Gastroesophageal sphincter (tissue), 4 donors: ENCODE results near the gene KRT32. TPM values are rescaled to one million over a fixed set of nuclear protein-coding genes. Genes with fewer than 3 reads are reported as not detected.

Experiments used
- ATAC-seq: fragments of 150-250 bp; one replicate; pipeline ENCODE4 v1.9.1; 2016; ENCODE audit warnings: mild to moderate bottlenecking, moderate library complexity
- H3K27ac ChIP-seq, 4 donors: fragments of 200-600 bp; sonication (generic) in 3 of 4; 1 replicate in 3 of 4; 2 replicates in 1 of 4; pipeline ENCODE4 v1.5.1; 2016 to 2019
- H3K27me3 ChIP-seq: fragments of 200-600 bp; sonication (generic); one replicate; pipeline ENCODE4 v1.5.1; 2019
- H3K36me3 ChIP-seq, 2 donors: fragments of 200-600 bp; sonication (generic); one replicate each; pipeline ENCODE4 v1.5.1; 2019; ENCODE audit warnings: control low read depth in 1 of 2
- H3K4me1 ChIP-seq, 3 donors: fragments of 200-600 bp; sonication (generic); 1 replicate in 2 of 3; 2 replicates in 1 of 3; pipeline ENCODE4 v1.5.1; 2016 to 2019; ENCODE audit warnings: control low read depth in 2 of 3
- H3K4me3 ChIP-seq, 2 donors: fragments of 200-600 bp; sonication (generic); one replicate each; pipeline ENCODE4 v1.5.1; 2019; ENCODE audit warnings: mild to moderate bottlenecking in 1 of 2, moderate library complexity in 1 of 2
- H3K9me3 ChIP-seq, 3 donors: fragments of 200-600 bp; sonication (generic); one replicate each; pipeline ENCODE4 v1.5.1; 2017 to 2019; ENCODE audit warnings: control low read depth in 2 of 3
- EP300 ChIP-seq: sonication (generic); formaldehyde crosslinking; IDR thresholded peaks from one replicate; pipeline ENCODE4 v1.6.1; 2017; ENCODE audit warnings: antibody characterized with exemption, mild to moderate bottlenecking
- POLR2A ChIP-seq, 2 donors: fragments of 450-650 bp; IDR thresholded peaks; one replicate each; pipeline ENCODE4 v1.6.1; 2017; ENCODE audit warnings: antibody characterized with exemption in 2 of 2, mild to moderate bottlenecking in 2 of 2, moderate library complexity in 1 of 2
- POLR2AphosphoS5 ChIP-seq: sonication (generic); formaldehyde crosslinking; IDR thresholded peaks from one replicate; pipeline ENCODE4 v1.6.1; 2017; ENCODE audit warnings: antibody characterized with exemption
- WGBS, 2 donors: methylation state at CpG; one replicate each; pipeline ENCODE4 v1.1.5; 2018; ENCODE audit warnings: low coverage in 1 of 2; 5-methylcytosine and 5-hydroxymethylcytosine counted together
- total RNA-seq, 4 donors: library from RNA; depleted of rRNA; stranded (reverse); fragments of >200 nt; gene quantifications; one replicate each; pipeline ENCODE4 v1.1.0, GENCODE V29; 2016
- TF ChIP-seq, protein P1 (sequence below), 4 experiments: fragments of 200-600 bp in 2 of 4; fragments of 450-650 bp in 2 of 4; sonication (generic) in 1 of 4; IDR thresholded peaks; one replicate each; pipeline ENCODE4 v1.5.1; 2017 to 2019; ENCODE audit warnings: antibody characterized with exemption in 4 of 4, mild to moderate bottlenecking in 2 of 4, moderate library complexity in 2 of 4

Gene KRT32
- total RNA-seq, 4 donors from 2014 or later: 0.13 TPM; not detected in 3

- 86% methylated on average over 3 of the region's 6 CpGs; no CpG with 5 or more reads in 1 of the 2 donors for WGBS, 2 donors
- Histone ChIP-seq H3K4me3 (no peak overlapping the region), H3K36me3 (no peaks in the 10 kb centered on the region), H3K9me3 (peaks cover 0 to 14% (median 0%) of the 10 kb centered on the region in 3 donors), H3K27ac (no peak overlapping the region), H3K4me1 (no peaks in the 10 kb centered on the region), H3K27me3 (peaks cover 17% of the 10 kb centered on the region)
- TF ChIP-seq POLR2A (IDR thresholded peaks at IDR 0.05) (no peak), POLR2AphosphoS5 (no peak), EP300 (no peak)
- TF ChIP-seq, protein P1, sequence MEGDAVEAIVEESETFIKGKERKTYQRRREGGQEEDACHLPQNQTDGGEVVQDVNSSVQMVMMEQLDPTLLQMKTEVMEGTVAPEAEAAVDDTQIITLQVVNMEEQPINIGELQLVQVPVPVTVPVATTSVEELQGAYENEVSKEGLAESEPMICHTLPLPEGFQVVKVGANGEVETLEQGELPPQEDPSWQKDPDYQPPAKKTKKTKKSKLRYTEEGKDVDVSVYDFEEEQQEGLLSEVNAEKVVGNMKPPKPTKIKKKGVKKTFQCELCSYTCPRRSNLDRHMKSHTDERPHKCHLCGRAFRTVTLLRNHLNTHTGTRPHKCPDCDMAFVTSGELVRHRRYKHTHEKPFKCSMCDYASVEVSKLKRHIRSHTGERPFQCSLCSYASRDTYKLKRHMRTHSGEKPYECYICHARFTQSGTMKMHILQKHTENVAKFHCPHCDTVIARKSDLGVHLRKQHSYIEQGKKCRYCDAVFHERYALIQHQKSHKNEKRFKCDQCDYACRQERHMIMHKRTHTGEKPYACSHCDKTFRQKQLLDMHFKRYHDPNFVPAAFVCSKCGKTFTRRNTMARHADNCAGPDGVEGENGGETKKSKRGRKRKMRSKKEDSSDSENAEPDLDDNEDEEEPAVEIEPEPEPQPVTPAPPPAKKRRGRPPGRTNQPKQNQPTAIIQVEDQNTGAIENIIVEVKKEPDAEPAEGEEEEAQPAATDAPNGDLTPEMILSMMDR (IDR thresholded peaks at IDR 0.05): no peak
- ATAC-seq: no peak
These were observed 18.2 kb downstream of the KRT32 start for GRCh38 chr17:41449008-41449407.

- Histone ChIP-seq H3K36me3 (no peaks in the 10 kb centered on the region), H3K27ac (no peak overlapping the region), H3K4me3 (no peak overlapping the region), H3K9me3 (peaks cover 0 to 14% (median 0%) of the 10 kb centered on the region in 3 donors), H3K27me3 (peaks cover 17% of the 10 kb centered on the region), H3K4me1 (no peaks in the 10 kb centered on the region)
- ATAC-seq: no peak
- TF ChIP-seq, protein P1 (IDR thresholded peaks at IDR 0.05): no peak
- TF ChIP-seq EP300 (no peak), POLR2A (IDR thresholded peaks at IDR 0.05) (no peak), POLR2AphosphoS5 (no peak)
- 70% methylated on average over 2 of the region's 2 CpGs; no CpG with 5 or more reads in 1 of the 2 donors for WGBS, 2 donors
These were observed 18.7 kb downstream of the KRT32 start for GRCh38 chr17:41448506-41448905.

DNA sequence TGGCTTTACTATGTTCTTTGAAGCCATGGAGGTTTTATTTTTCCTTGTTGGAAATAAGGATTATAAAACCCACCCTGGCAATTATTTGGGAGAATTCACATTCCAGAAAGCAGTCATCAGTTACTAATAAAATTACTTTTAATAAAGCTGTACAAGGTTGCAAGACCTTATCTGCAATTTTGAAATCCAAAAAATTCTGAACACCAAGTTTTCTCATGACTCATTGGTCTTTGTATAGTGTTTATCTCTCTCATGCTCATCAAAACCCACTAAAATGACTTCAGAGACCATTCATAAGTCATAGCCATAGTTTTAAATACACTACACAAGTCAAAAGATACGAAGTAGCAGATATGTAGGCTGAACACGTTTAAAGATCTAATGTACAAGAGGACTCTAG is 20.4 kb downstream of the KRT32 start:
- no peak overlapping the region for H3K27ac ChIP-seq
- 18 to 53% methylated on average over 2 of the region's 2 CpGs for WGBS, 2 donors
- no peaks in the 10 kb centered on the region for H3K4me1 ChIP-seq
- H3K27me3 ChIP-seq: peaks cover 13% of the 10 kb centered on the region
- TF ChIP-seq POLR2AphosphoS5: no peak
- no peak for TF ChIP-seq EP300
- TF ChIP-seq, protein P1 (IDR thresholded peaks at IDR 0.05): no peak
- TF ChIP-seq POLR2A (IDR thresholded peaks at IDR 0.05): no peak
- no peak overlapping the region for H3K4me3 ChIP-seq
- no peak for ATAC-seq
- peaks cover 0 to 13% (median 0%) of the 10 kb centered on the region in 3 donors for H3K9me3 ChIP-seq
- no peaks in the 10 kb centered on the region for H3K36me3 ChIP-seq

- no peak for ATAC-seq
- TF ChIP-seq, protein P1 (IDR thresholded peaks at IDR 0.05): no peak
- TF ChIP-seq POLR2A (IDR thresholded peaks at IDR 0.05) (no peak), EP300 (no peak), POLR2AphosphoS5 (no peak)
- no peaks in the 10 kb centered on the region for H3K4me1 ChIP-seq
- H3K4me3 ChIP-seq: no peak overlapping the region
- H3K36me3 ChIP-seq: no peaks in the 10 kb centered on the region
- peaks cover 12% of the 10 kb centered on the region for H3K27me3 ChIP-seq
- WGBS, 2 donors: 54 to 78% methylated on average over 3 of the region's 3 CpGs
- H3K27ac ChIP-seq: no peak overlapping the region
- H3K9me3 ChIP-seq: no peaks in the 10 kb centered on the region
These were observed 22.5 kb downstream of the KRT32 start for GRCh38 chr17:41444640-41445039.

GRCh38 chr17:41444186-41444585 is 23.0 kb downstream of the KRT32 start:
- TF ChIP-seq POLR2AphosphoS5 (no peak), EP300 (no peak), POLR2A (IDR thresholded peaks at IDR 0.05) (no peak)
- TF ChIP-seq, protein P1 (IDR thresholded peaks at IDR 0.05): no peak
- 53 to 88% methylated on average over 1 of the region's 1 CpG for WGBS, 2 donors
- Histone ChIP-seq H3K4me1 (no peaks in the 10 kb centered on the region), H3K4me3 (no peak overlapping the region), H3K9me3 (no peaks in the 10 kb centered on the region), H3K27ac (no peak overlapping the region), H3K27me3 (peaks cover 11% of the 10 kb centered on the region), H3K36me3 (no peaks in the 10 kb centered on the region)
- ATAC-seq: no peak
